HG03060 (cell line): ENCODE measurements around the gene KRR1.

ENCODE experiments used
- ATAC-seq: cut with Tn5 transposase; IDR thresholded peaks from one replicate; pipeline ENCODE4 v1.9.1; 2021; ENCODE audit warnings: low read depth, moderate number of reproducible peaks; ENCODE audit not compliant: unreplicated experiment

KRR1 gene

DNA sequence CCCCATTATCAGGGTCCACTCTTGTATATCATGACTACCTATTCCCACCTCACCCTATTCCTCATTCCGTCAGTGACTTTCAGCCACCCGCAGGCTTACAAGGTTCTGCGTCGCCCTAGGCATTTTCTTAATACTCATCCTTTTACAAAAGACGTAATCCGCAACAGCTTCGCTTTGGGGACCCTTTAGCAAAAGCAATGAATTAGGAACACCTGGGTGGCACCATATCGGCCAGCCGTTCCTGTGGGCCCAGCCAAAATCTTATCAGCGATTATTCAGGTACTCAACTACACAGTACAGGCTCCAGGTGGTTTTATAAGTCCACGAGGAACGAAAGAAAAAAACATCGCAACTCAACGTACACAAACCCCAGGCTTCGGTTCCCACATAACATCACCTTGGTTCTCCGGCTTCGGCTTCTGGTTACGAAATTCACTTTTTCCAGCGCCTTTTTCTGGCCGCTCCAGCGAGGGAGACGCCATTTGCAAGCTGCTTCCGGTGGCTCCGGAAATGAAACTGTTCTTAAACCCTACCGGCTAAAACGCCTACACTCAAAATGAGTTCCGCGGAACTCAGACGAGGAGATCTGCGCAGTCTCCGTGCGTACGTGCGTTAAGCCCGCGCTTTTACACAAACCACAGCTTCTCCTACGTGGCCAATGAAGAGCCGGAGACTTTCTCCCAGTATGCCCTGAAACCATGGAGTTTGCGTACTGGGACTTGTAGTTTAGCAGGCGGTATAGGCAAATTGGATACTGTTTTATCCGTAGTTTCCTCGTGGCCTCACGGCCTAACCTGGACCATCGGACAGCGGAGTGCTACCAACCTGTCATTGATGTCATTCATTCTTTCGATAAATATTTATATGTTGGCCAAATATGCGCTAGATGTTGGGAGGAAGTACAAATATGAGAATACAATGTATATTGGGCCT lies at the start of gene KRR1:
KRR1 (minus strand) TSS at position 494 of the 933 bp plus-strand sequence; CDS start at position 482, 12 bp downstream.
- peak; percentile 93 for ATAC-seq

DNA sequence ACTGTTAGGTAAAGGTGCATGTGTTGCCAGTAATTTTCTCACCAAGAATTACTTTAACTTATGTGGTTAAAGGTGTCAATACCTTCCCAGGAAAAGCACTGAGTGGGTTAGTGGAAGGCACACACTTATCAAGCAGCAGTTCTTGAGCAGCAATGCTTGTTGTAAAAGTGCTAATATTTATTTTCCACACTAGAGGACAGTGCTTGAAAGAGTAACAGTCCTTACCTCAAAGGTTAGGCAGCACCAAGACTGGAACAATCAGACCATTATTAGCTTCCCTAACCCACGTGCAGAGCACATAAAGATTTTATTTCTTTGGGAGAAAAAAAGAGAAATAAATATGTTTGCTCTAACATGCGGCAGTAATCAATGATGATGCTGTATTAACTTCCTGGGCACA lies 48.8 kb upstream of the KRR1 start:
- ATAC-seq, result no peak

DNA sequence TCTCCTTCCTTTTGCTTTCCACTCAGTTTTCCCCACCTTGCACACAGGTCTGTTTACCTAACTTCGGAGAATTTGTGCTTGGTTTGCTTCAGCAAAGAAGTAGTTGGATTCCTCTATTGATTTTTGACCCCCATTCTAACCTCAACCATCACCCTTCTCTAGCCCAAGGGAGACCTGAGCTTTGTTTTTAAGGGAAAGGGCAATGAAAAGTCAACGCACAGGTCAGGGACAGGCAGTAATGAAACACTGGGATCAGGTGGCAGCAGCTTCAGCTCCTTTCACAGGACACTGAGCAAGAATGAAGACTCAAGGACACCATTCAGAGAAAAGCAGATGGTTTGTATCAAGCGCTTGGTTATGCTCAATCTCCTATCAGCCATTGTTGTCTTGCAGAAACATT lies 46.9 kb upstream of the KRR1 start:
- ATAC-seq, result no peak

DNA sequence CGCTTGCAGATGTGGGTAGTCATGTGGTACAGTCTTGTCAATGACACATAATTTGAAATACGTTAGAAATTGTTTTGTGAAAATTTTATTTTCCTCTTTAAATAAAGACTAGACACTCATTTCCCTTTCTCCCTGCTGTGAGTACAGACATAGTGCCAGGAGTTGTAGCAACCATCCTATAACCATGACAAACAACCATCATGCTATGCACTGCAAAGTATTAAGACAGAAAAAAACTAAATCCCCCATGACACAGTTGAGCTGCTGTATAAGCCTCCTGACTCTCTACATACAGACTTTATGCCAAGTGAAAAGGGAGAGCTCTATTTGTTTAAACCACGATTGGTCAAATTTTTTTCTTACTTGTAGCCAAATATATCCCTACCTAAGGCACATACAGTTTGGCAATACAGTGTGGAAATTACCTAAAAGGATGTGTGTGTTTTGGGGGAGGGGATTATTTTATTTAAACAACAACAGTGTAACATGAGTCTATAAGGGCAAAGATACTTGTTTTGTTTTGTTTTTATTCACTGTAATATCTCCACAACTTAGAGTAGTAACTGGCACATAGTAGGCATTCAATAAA lies 45.0 kb upstream of the KRR1 start:
- ATAC-seq, result no peak

DNA sequence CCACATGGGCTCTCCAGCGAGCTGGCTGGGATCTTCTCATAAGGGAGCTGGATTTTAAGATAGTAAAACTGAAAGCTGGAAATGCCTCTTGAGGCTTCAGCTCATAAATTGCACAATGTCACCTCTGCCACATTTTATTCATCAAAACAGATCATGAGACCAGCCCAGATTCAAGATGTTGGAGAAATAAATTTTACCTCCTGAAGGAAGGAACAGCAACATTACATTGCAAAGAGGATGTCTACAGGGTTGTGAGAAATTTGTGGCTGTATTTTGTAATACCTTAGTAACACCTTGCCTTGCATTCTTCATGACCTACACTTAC lies 43.1 kb upstream of the KRR1 start:
- no peak for ATAC-seq

DNA sequence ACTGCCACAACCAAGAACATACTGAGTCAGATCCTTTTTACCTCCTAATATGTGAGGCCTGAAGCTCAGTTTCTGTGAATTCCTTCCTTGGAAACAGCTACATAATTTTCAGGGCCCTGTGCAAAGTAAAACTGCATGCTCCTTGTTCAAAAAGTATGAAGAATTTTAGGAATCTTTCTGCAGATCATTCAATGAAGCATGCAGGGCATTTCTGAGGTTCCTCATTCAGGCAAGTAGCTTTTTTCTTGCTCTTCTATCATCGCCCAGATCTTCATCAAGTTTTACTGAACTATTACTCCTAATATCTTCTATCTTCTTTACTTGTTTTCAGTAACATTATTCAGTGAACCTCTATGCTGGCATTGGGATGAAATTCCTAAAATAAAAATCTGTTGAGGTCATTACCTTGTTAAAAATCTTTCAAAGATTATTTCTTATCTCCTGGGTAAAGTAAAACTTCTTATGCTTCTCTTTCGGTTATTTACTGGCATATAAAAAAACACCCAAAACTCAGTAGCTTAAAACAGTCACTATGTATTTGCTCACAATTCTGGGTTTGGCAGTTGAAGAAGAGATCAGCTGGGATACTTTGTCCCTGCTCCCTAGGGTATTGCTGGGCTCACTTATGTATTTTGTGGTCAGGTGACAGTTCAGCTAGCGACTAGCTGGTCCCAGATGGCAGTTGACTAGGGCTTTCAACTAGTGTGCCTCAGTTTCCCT lies 42.6 kb upstream of the KRR1 start:
- no peak for ATAC-seq

DNA sequence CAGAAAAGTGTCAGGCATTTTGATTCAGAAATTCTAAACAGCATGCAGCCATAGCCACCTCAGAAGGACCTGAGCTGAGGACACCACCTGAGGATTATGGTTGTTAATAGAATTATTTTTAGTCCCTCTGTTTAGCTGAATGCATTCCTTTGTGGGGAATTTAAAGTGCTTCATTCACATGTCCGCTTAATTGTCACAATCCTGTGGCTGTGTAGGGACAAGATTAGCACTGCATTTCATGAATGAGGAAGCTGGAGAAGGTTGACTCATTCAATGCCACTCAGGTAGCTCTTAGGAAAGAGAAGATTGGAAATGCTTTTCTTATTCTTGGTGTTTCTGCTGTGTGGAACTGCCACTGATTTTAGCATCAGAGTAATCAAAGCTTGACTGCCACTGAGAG lies 42.0 kb upstream of the KRR1 start:
- no peak for ATAC-seq

DNA sequence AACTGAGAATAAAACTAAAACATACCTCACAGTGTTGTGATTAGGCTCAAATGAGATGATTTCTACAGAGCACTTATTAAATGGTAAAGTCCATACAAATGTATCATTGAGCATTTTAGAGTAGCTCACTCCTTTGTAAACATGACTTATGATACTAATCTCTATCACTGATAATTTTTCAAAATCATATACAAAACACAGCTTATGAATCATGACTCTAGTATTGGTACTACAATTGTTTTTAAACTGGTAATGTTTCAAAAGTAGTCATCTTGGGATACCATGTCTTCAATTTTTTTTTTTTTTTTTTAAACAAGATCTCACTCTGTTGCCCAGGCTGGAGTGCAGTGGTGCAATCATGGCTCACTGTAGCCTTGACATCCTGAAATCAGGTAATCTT lies 40.1 kb upstream of the KRR1 start:
- ATAC-seq, result no peak

DNA sequence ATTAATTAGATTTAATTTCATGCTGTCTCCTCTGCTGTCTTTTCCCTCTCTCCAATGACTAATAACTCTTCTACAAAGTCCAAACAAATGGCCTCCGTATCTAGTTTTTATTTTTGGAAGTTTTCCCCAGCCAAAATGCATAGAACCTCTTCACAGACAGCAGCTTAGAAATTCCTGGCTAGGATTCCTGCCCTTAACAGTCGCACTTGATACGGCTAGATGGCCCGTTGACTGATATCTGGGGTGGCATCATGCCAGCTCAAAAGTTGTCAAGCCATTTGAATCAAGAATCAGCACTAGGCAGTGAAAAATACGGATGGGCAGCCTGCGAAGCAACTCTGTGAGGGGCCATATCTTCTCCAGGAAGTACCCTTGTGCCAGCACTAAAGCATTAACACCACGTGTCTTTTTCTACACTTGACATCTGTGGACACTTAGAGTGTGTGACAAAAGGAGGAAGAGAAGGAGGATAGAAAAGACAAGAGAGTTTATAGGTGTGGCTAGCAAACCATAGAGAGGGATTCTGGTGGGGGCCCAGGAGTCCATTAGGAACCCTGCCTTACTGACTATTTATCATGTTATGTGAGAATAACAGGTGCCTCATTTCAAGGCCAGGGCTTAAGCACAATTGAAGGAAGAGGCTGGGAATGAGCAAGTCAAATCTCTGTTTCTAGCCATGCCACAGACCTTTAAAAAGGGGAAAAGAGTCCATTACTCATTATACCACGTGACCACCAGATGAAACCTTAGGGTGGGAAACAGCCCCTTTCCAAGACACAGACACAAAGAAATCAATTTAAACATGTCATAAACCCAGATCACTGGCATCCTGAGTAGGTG lies 39.2 kb upstream of the KRR1 start:
- no peak for ATAC-seq

DNA sequence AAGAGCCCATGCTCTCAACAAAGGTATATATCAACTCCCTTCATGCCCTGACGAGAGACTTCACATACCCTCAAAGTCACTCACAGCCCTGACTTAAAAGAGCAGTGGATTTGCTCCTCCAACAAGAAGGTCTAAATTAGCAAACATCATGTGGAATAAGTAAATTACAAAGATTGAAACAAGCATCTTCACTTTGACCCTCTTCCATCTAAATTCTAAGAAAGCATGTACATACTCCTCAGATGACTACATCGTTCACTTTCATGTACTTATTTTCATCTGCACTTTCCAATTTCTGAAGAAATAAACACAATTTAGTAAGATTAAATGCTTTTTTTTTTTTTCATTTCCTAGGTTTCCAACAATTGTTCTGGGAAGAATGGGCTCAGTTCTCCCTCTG lies 38.6 kb upstream of the KRR1 start:
- ATAC-seq, result no peak

DNA sequence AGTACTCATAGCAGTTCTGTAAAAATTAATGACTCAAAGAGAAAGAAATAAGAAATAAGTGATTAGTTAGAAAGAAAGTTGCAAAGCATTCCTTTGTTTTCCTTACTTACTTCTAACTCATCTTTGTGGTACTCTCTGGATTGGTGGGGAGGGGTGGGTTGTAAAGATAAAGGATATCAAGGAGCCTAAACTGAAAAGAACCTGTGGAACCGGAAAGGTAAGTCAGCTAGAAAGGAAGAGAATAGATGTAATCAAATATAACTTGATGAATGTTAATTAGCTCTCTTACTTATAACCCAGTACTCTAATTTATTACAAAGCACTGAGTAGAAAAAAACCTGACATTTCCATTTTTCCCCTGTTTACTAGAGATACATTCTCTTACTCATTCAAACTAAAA lies 37.5 kb upstream of the KRR1 start:
- no peak for ATAC-seq

DNA sequence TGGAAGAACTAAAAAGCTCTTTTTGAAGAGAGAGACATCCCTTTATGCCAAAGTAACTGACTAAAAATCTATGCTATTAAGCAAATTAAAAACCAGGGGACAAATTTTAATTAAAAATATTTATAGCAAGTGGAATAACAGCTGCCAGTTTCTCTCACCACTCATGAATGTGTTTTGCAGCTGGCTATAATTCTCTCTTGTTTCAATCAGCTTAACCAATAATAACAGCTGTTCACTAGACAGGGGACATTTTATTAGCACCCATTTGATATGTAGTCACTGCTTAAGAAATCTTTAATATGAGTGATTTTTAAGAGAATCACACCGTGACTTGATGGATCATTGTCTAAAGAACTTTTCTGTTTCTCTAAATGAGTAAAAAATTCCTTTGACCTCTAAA lies 34.2 kb upstream of the KRR1 start:
- ATAC-seq, result no peak

DNA sequence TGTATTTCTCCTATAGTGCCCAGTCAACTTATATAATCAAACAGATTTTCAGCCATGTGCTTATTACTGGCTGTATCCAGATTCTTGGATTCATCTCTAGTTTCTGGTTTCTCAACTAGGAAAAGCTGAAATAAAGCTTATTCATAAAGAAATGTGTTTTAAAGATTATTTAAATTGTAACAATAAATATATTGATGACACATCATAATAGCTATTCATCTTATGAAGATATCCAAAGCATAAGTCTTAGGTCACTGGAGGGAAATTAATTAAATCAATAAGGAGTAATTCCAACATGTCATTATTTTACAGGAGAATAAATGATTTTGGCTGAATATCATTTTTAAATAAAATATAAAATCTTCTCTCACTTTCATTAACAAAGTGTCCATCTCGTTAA lies 32.1 kb upstream of the KRR1 start:
- ATAC-seq, result no peak

DNA sequence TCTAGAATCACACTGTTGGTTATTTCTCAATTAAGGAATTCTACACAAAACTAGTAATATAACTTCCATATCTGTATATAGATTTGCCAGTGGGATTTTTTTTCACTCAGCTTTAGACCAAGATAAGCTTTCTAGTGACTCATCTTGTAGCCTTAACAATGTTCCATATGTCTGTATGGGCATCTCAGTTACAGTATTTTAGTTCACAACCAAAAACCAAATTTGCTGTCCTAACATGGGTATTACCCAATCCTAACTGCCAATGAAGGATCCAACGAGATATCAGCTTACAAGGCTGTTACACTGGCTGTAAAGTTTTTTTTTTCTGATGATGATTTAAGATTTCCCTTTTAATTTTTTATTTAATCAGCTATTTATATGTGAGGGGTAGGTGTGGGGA lies 31.5 kb upstream of the KRR1 start:
- ATAC-seq, result no peak

DNA sequence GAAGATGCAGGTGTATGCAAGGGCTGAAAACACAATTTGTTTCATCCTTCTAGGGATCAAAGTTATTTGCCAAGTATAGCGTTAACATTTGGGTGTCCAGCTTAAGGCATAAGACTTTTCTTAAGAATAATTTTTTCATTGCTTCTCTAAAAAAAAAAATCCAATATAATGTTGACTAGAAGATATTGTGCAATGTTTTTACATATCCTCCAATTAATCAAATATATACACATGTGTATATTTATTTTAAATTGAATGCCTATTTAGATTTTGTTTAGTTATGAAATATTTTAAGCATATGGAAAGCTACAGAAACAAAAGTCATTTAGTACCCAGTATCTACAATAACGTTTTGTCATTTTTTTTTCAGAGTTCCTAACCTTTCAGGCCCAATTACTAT lies 28.5 kb upstream of the KRR1 start:
- ATAC-seq, result no peak

DNA sequence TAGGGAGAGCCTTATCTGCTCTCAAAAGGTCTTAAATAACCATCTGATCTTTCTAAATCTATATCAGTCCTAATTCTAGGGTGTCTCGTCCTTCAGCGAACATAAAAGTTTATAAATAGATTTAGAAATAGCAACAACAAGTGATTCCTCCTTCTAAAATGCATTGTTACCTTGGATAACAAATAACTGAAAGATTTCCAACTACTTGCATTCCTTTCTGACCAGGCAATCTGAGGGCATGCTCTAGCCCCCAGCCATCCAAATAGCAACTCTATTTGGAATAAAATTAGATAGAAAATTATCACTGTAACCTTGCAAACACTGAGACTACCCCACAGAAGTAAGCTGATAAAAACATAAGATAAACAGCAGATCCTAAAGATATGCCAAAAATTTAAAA lies 21.8 kb upstream of the KRR1 start:
- no peak for ATAC-seq

DNA sequence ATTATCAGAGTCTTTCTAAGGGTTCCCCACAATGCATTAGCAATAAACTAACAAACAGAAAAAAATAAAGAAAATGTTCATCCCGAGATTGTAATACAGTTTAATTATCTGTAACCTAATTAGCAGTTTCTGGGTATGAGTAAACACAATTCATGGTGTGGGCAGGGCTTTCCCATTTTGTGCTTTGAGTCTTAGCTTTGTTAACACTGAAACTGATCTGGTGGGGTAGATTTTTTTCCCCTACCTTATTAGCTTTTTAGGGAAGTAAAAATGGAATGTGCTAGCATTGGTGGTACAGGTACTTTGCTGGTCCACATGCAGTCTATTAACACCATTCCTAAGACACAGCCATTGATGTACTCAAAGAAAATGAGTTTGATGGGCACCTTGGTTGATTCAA lies 18.4 kb upstream of the KRR1 start:
- no peak for ATAC-seq

DNA sequence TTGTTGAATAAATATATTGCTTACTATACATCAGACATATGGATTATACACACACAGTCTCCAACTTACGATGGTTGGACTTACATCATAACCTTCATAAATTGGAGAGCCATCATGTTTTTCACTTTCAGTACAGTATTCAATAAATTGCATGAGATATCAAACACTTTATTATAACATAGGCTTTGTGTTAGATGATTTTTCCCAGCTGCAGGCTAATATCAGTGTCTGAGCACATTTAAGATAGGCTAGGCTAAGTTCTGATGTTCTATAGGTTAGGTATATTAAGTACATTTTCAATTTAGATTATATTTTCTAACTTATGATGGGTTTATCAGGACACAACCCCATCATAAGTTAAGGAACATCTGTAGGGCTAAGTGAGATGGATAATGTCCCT lies 17.9 kb upstream of the KRR1 start:
- ATAC-seq, result no peak

DNA sequence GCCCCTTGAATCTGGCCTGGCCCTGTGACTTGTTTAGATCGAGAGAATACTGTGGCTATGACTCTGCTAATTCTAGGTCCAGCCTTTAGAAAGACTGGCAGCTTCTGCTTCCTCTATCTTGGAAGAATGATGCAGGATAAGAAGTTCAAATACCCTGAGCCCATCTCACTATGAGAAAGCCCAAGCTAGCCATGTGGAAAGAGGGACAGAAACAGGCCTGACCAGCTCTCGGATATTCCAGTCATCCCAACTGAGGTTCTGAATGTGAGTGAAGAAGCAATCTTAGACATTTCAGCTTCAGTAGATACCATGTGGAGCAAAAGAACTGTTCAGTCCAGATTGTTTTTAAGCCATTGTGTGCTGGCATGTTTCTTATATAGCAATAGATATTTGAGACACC lies 17.3 kb upstream of the KRR1 start:
- ATAC-seq, result no peak

DNA sequence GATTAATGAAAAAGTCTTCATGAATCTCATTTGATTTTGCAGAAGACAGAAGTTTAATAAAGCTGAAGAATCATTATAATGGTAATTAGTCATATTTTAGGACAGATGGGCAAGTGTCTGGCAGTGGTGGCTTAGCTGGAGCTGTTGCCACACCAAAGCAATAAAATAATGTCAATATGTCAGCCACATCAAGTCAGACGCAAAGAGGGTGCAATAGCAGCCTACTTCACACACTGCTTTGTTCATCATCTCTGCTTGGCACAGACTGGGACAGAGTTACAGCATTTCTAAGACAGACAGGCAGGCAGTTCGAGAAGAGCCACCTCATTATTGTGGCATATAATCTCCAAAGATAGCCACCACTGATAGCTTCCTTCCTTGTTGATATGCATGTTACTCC lies 16.9 kb upstream of the KRR1 start:
- no peak for ATAC-seq
